ENCODE measurements around the gene LDLR.

- TF ChIP-seq CTCF (conservative IDR thresholded peaks at IDR 0.05) (no peak), EZH2 (IDR thresholded peaks at IDR 0.05; ENCODE audit: low read depth) (no peak)
Observed at GRCh38 chr19:11165486-11166030, 76.3 kb downstream of the LDLR start.

Measured in PC-9 (cell line).